ENCODE data around the gene EML4.

Gene EML4

GRCh38 chr2:42135381-42136312, 33.5 kb upstream of the EML4 start:
- Histone ChIP-seq H3K9me3 (replicated peaks; ENCODE audit: insufficient read depth, low read length) (no peaks in the 10 kb centered on the region), H3K4me2 (ENCODE audit: low read depth, low read length) (peak overlapping the region; percentile 3; the same call in 1 of the 2 replicates), H3K4me3 (ENCODE audit: low read length) (no peak overlapping the region), H3K36me3 (replicated peaks; ENCODE audit: insufficient read depth, low read length) (no peaks in the 10 kb centered on the region), H3K9me2 (replicated peaks; ENCODE audit: insufficient read depth, low read length) (no peaks in the 10 kb centered on the region), H3K4me1 (ENCODE audit: low read length) (peaks cover 26% of the 10 kb centered on the region), H3F3A (ENCODE audit: insufficient read depth, low read length) (no peaks in the 10 kb centered on the region; the same call in 1 of the 2 replicates), H3K9ac (ENCODE audit: low read length) (no peak overlapping the region), H3K79me2 (ENCODE audit: low read length) (no peaks in the 10 kb centered on the region), H3K27ac (ENCODE audit: low read length) (no peak overlapping the region), H4K20me1 (ENCODE audit: insufficient read depth, low read length) (no peaks in the 10 kb centered on the region), H3K27me3 (replicated peaks; ENCODE audit: insufficient read depth, low read length) (no peaks in the 10 kb centered on the region), H2AFZ (ENCODE audit: low read length) (no peak overlapping the region)
- no peak for DNase-seq
- TF ChIP-seq EZH2 (optimal IDR thresholded peaks at IDR 0.05; ENCODE audit: low read depth, low read length) (no peak), EZH2phosphoT487 (IDR thresholded peaks at IDR 0.05; ENCODE audit: low read length) (no peak), CTCF (IDR thresholded peaks at IDR 0.05; ENCODE audit: low read length) (no peak)

- H3K4me2 ChIP-seq (ENCODE audit: low read depth, low read length) = no peak overlapping the region
- H3K4me1 ChIP-seq (ENCODE audit: low read length) = peaks cover 35% of the 10 kb centered on the region
- H3K9ac ChIP-seq (ENCODE audit: low read length) = no peak overlapping the region
Measured at GRCh38 chr2:42136782-42137124, 32.4 kb upstream of the EML4 start.

GRCh38 chr2:42137125-42137841, 31.9 kb upstream of the EML4 start:
- H3K4me1 ChIP-seq (ENCODE audit: low read length) = peaks cover 35% of the 10 kb centered on the region

More at GRCh38 chr2:42136782-42137124, 32.4 kb upstream of the EML4 start:
- H3K27ac ChIP-seq (ENCODE audit: low read length) = no peak overlapping the region
- H3K79me2 ChIP-seq (ENCODE audit: low read length) = no peaks in the 10 kb centered on the region
- TF ChIP-seq EZH2phosphoT487 (IDR thresholded peaks at IDR 0.05; ENCODE audit: low read length) (no peak), CTCF (IDR thresholded peaks at IDR 0.05; ENCODE audit: low read length) (no peak), EZH2 (optimal IDR thresholded peaks at IDR 0.05; ENCODE audit: low read depth, low read length) (no peak)
- no peak overlapping the region for H2AFZ ChIP-seq (ENCODE audit: low read length)
- H3F3A ChIP-seq (ENCODE audit: insufficient read depth, low read length) = no peaks in the 10 kb centered on the region; the same call in 1 of the 2 replicates
- H3K36me3 ChIP-seq (replicated peaks; ENCODE audit: insufficient read depth, low read length) = no peaks in the 10 kb centered on the region
- DNase-seq = no peak
- H3K4me3 ChIP-seq (ENCODE audit: low read length) = no peak overlapping the region
- no peaks in the 10 kb centered on the region for H3K9me3 ChIP-seq (replicated peaks; ENCODE audit: insufficient read depth, low read length)
- no peaks in the 10 kb centered on the region for H3K9me2 ChIP-seq (replicated peaks; ENCODE audit: insufficient read depth, low read length)
- no peaks in the 10 kb centered on the region for H4K20me1 ChIP-seq (ENCODE audit: insufficient read depth, low read length)
- H3K27me3 ChIP-seq (replicated peaks; ENCODE audit: insufficient read depth, low read length) = no peaks in the 10 kb centered on the region

More at GRCh38 chr2:42137125-42137841, 31.9 kb upstream of the EML4 start:
- Histone ChIP-seq H3K9me3 (replicated peaks; ENCODE audit: insufficient read depth, low read length) (no peaks in the 10 kb centered on the region), H3K36me3 (replicated peaks; ENCODE audit: insufficient read depth, low read length) (no peaks in the 10 kb centered on the region), H3K79me2 (ENCODE audit: low read length) (no peaks in the 10 kb centered on the region), H3F3A (ENCODE audit: insufficient read depth, low read length) (no peaks in the 10 kb centered on the region; the same call in 1 of the 2 replicates), H3K9me2 (replicated peaks; ENCODE audit: insufficient read depth, low read length) (no peaks in the 10 kb centered on the region), H4K20me1 (ENCODE audit: insufficient read depth, low read length) (no peaks in the 10 kb centered on the region), H3K4me3 (ENCODE audit: low read length) (no peak overlapping the region), H2AFZ (ENCODE audit: low read length) (no peak overlapping the region), H3K4me2 (ENCODE audit: low read depth, low read length) (no peak overlapping the region), H3K27ac (ENCODE audit: low read length) (no peak overlapping the region), H3K9ac (ENCODE audit: low read length) (no peak overlapping the region), H3K27me3 (replicated peaks; ENCODE audit: insufficient read depth, low read length) (no peaks in the 10 kb centered on the region)
- TF ChIP-seq CTCF (IDR thresholded peaks at IDR 0.05; ENCODE audit: low read length) (no peak), EZH2phosphoT487 (IDR thresholded peaks at IDR 0.05; ENCODE audit: low read length) (no peak), EZH2 (optimal IDR thresholded peaks at IDR 0.05; ENCODE audit: low read depth, low read length) (no peak)
- DNase-seq = no peak

All from MM.1S (cell line).